SK-N-SH (cell line): ENCODE data around the gene SIL1. TPM values are rescaled to one million over a fixed set of nuclear protein-coding genes. Genes with fewer than 3 reads are reported as not detected.
"Not testable (repeated sequence)": the region's sequence is repeated elsewhere in the genome, so short reads cannot be mapped to it uniquely, and the experiment has no call there.

Experiments
- CTCF ChIA-PET: fragments of 300-600, 350-600 bp; formaldehyde crosslinking; extraction: SDS; loops from one replicate; lab custom pipeline; 2021; lab: Yijun Ruan, JAX
- POLR2A ChIA-PET: fragments of 350-600 bp; sonication (Branson Sonifier 250); formaldehyde crosslinking; extraction: SDS; loops from one replicate; lab custom pipeline; 2020; ENCODE audit warnings: antibody characterized with exemption, inconsistent platforms; lab: Yijun Ruan, JAX
- DNase-seq: peaks from one replicate; pipeline ENCODE4 v3.0.0; 2012
- H2AFZ ChIP-seq: fragments of 200-600 bp; sonication (generic); 2 replicates; pipeline ENCODE4 v1.8.1; 2016; ENCODE audit warnings: antibody characterized with exemption, mild to moderate bottlenecking, low read depth
- H3F3A ChIP-seq: fragments of 200-600 bp; sonication (generic); replicated peaks from 2 replicates; pipeline ENCODE3; 2016; ENCODE audit warnings: antibody characterized with exemption, mild to moderate bottlenecking; ENCODE audit not compliant: insufficient read depth
- H3K27ac ChIP-seq, 2 experiments: fragments of 200-500 bp in 1 of 2; fragments of 200-600 bp in 1 of 2; sonication (Bioruptor generic) in 1 of 2; sonication (generic), shearing (Covaris generic) in 1 of 2; 2 replicates each; pipeline versions ENCODE4 v1.5.1 to v1.6.1; 2014 to 2016; ENCODE audit warnings: low read depth in 2 of 2, inconsistent platforms in 1 of 2, low read length in 1 of 2, mild to moderate bottlenecking in 1 of 2, mixed read lengths in 1 of 2
- H3K27me3 ChIP-seq: fragments of 200-600 bp; sonication (generic), shearing (Covaris generic); 2 replicates; pipeline ENCODE4 v1.6.1; 2016; ENCODE audit warnings: mixed run types; ENCODE audit not compliant: insufficient read depth
- H3K36me3 ChIP-seq, 2 experiments: fragments of 200-500 bp in 1 of 2; fragments of 200-600 bp in 1 of 2; sonication (Bioruptor generic) in 1 of 2; sonication (generic) in 1 of 2; replicated peaks in 1 of 2; 2 replicates each; pipeline versions ENCODE3 to v1.5.1; 2014 to 2016; ENCODE audit warnings: low read length in 1 of 2, mild to moderate bottlenecking in 1 of 2; ENCODE audit not compliant: insufficient read depth in 2 of 2, control insufficient read depth in 1 of 2
- H3K4me1 ChIP-seq, 2 experiments: fragments of 200-500 bp in 1 of 2; fragments of 200-600 bp in 1 of 2; sonication (Bioruptor generic) in 1 of 2; sonication (generic), shearing (Covaris generic) in 1 of 2; 2 replicates each; pipeline versions ENCODE4 v1.5.1 to v1.6.1; 2014 to 2016; ENCODE audit warnings: low read depth in 1 of 2, low read length in 1 of 2, mixed run types in 1 of 2; ENCODE audit not compliant: insufficient read depth in 2 of 2, control insufficient read depth in 1 of 2
- H3K4me2 ChIP-seq: fragments of 200-600 bp; sonication (generic), shearing (Covaris generic); 2 replicates; pipeline ENCODE4 v1.6.1; 2017; ENCODE audit warnings: mixed run types
- H3K4me3 ChIP-seq, 2 experiments: fragments of 200-500 bp in 1 of 2; fragments of 200-600 bp in 1 of 2; sonication (Bioruptor generic) in 1 of 2; sonication (generic), shearing (Covaris generic) in 1 of 2; 2 replicates each; pipeline versions ENCODE4 v1.5.1 to v1.8.1; 2014 to 2016; ENCODE audit warnings: low read depth in 2 of 2, inconsistent platforms in 1 of 2, low read length in 1 of 2, mild to moderate bottlenecking in 1 of 2, mixed read lengths in 1 of 2, moderate library complexity in 1 of 2
- H3K79me2 ChIP-seq: fragments of 200-600 bp; sonication (generic); 2 replicates; pipeline ENCODE4 v1.8.1; 2017; ENCODE audit warnings: mild to moderate bottlenecking; ENCODE audit not compliant: insufficient read depth
- H3K9ac ChIP-seq: fragments of 200-600 bp; sonication (generic); 2 replicates; pipeline ENCODE4 v1.6.1; 2017; ENCODE audit warnings: mixed run types
- H3K9me2 ChIP-seq: fragments of 200-600 bp; sonication (generic); 2 replicates; pipeline ENCODE4 v1.6.1; 2017; ENCODE audit warnings: mixed run types
- H3K9me3 ChIP-seq: fragments of 200-600 bp; sonication (generic); 2 replicates; pipeline ENCODE4 v1.6.1; 2017; ENCODE audit warnings: mixed run types, mild to moderate bottlenecking, moderate library complexity
- H4K20me1 ChIP-seq: fragments of 200-600 bp; sonication (generic); 2 replicates; pipeline ENCODE4 v1.6.1; 2017; ENCODE audit warnings: mild to moderate bottlenecking, mixed run types; ENCODE audit not compliant: insufficient read depth
- EZH2phosphoT487 ChIP-seq: fragments of 200-600 bp; sonication (generic); IDR thresholded peaks from 2 replicates; pipeline ENCODE4 v1.6.1; 2017; ENCODE audit warnings: low read depth, mixed run types, mild to moderate bottlenecking, antibody characterized with exemption, moderate library complexity, borderline replicate concordance
- FOXJ3 ChIP-seq: sonication (generic); formaldehyde crosslinking; IDR thresholded peaks from 2 replicates; pipeline ENCODE4 v1.5.1; 2020; ENCODE audit warnings: mild to moderate bottlenecking, missing genetic modification reagents
- FOXM1 ChIP-seq: IDR thresholded peaks from 2 replicates; pipeline ENCODE4 v1.4.0; 2012; ENCODE audit warnings: low read depth, mild to moderate bottlenecking
- JUND ChIP-seq: IDR thresholded peaks from 2 replicates; pipeline ENCODE4 v1.4.0; 2012
- MEF2A ChIP-seq: IDR thresholded peaks from 2 replicates; pipeline ENCODE4 v1.4.0; 2012; ENCODE audit warnings: low read depth, borderline replicate concordance
- NFIC ChIP-seq: IDR thresholded peaks from 2 replicates; pipeline ENCODE4 v1.4.0; 2012; ENCODE audit warnings: borderline replicate concordance
- RCOR1 ChIP-seq: fragments of 150-350 bp; IDR thresholded peaks from 2 replicates; pipeline ENCODE4 v1.6.1; 2017; ENCODE audit warnings: antibody characterized with exemption, low read length
- REST ChIP-seq: IDR thresholded peaks from 2 replicates; pipeline ENCODE4 v1.6.1; 2012; ENCODE audit warnings: mild to moderate bottlenecking, low read depth, low read length, moderate library complexity
- RFX5 ChIP-seq: IDR thresholded peaks from 2 replicates; pipeline ENCODE4 v1.6.1; 2012; ENCODE audit warnings: mild to moderate bottlenecking, improper control_type of control experiment, low read length
- RXRA ChIP-seq: IDR thresholded peaks from 2 replicates; pipeline ENCODE4 v1.4.0; 2012; ENCODE audit warnings: low read depth, mild to moderate bottlenecking, borderline replicate concordance
- SIN3A ChIP-seq: IDR thresholded peaks from 2 replicates; pipeline ENCODE4 v1.6.1; 2012; ENCODE audit warnings: low read depth, mild to moderate bottlenecking, low read length, moderate library complexity, borderline replicate concordance
- TAF1 ChIP-seq: IDR thresholded peaks from 2 replicates; pipeline ENCODE4 v1.6.1; 2012; ENCODE audit warnings: low read depth, mild to moderate bottlenecking, low read length, moderate library complexity, borderline replicate concordance
- TEAD4 ChIP-seq: IDR thresholded peaks from 2 replicates; pipeline ENCODE4 v1.4.0; 2012; ENCODE audit warnings: mild to moderate bottlenecking, borderline replicate concordance; ENCODE audit not compliant: insufficient read depth
- YY1 ChIP-seq: IDR thresholded peaks from 2 replicates; pipeline ENCODE4 v1.4.0; 2012; ENCODE audit warnings: low read depth, mild to moderate bottlenecking
- WGBS: methylation state at CpG from one replicate; pipeline ENCODE4 v1.1.6; 2017; ENCODE audit warnings: low lambda C conversion rate; 5-methylcytosine and 5-hydroxymethylcytosine counted together
- polyA plus RNA-seq, 3 experiments: library from polyadenylated mRNA; depleted of rRNA; stranded (reverse); fragments of >200 nt; gene quantifications; 2 replicates each; pipeline ENCODE4 v1.2.3, GENCODE V29; 2012
- TF ChIP-seq, protein P1 (sequence below): IDR thresholded peaks from 2 replicates; pipeline ENCODE4; 2012
- TF ChIP-seq, protein P2 (sequence below): fragments of 150-350 bp; IDR thresholded peaks from 2 replicates; pipeline ENCODE4 v1.6.1; 2017; ENCODE audit warnings: antibody characterized with exemption, low read length, low read depth, borderline replicate concordance
- TF ChIP-seq, protein P3 (sequence below): IDR thresholded peaks from 2 replicates; pipeline ENCODE4 v1.4.0; 2012; ENCODE audit warnings: low read depth

SIL1 gene
- polyA plus RNA-seq, 1 of the 3 experiments (the other 2 are of a cell fraction), result 25.9 TPM

DNA sequence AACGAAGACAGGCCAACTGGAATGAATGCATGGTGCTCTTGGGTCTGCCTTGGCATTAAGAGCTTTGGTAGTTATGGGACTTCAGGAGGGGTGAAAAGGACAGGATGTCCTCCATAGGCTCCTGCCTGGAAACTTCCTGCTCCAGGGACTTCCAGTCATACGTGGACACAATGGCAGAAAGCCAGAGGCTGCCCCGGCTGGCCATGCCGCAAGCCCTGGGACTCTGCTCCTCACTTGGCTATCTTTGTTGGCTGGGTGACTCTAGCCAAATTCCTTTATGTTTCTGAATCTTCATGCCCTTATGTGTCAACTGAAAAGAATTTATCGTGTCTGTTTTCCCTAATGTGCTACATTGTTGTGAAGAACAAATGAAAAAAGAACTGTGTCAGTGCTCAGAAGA, 136.9 kb downstream of the SIL1 start (continued):
- TF ChIP-seq REST (no peak), YY1 (no peak), JUND (no peak; the same call in 1 of the 2 replicates), SIN3A (no peak), EZH2phosphoT487 (no peak), NFIC (peak; percentile 77), RXRA (no peak), FOXJ3 (CRISPR knock-in tag) (no peak), TAF1 (no peak)
- TF ChIP-seq, protein P1, sequence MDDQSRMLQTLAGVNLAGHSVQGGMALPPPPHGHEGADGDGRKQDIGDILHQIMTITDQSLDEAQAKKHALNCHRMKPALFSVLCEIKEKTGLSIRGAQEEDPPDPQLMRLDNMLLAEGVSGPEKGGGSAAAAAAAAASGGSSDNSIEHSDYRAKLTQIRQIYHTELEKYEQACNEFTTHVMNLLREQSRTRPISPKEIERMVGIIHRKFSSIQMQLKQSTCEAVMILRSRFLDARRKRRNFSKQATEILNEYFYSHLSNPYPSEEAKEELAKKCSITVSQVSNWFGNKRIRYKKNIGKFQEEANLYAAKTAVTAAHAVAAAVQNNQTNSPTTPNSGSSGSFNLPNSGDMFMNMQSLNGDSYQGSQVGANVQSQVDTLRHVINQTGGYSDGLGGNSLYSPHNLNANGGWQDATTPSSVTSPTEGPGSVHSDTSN, result 0 out of 2 replicates have a peak, but pooled peaks have one; percentile 19
- TF ChIP-seq, protein P2, sequence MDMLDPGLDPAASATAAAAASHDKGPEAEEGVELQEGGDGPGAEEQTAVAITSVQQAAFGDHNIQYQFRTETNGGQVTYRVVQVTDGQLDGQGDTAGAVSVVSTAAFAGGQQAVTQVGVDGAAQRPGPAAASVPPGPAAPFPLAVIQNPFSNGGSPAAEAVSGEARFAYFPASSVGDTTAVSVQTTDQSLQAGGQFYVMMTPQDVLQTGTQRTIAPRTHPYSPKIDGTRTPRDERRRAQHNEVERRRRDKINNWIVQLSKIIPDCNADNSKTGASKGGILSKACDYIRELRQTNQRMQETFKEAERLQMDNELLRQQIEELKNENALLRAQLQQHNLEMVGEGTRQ, result no peak

DNA sequence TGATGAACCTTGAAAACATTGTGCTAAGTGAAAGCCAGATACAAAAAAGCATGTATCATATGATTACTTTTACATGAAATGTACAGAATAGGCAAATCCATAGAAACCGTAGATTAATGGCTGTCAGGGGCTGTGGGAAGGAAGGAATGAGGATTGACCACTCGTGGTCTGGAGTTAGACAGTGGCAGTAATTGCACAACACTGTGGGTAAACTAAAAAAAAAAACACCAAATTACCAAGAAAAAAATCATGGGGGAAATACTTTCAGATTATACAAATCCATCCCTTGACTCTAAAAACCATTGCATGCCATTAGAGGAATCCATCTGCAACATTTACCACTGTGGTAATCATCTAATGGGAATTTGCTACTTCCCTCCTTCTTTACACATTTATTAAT, 140.0 kb downstream of the SIL1 start:
- no peaks in the 10 kb centered on the region for H3K9me2 ChIP-seq
- no peak overlapping the region for H3K4me2 ChIP-seq
- no peak for DNase-seq
- no peaks in the 10 kb centered on the region for H3F3A ChIP-seq
- H2AFZ ChIP-seq, result no peak overlapping the region
- no peak overlapping the region for H3K4me3 ChIP-seq
- CTCF ChIA-PET, result no interaction called here
- TF ChIP-seq, protein P1, result no peak
- TF ChIP-seq RCOR1, result no peak
- TF ChIP-seq TAF1, result no peak
- TF ChIP-seq MEF2A, result no peak
- no peak for TF ChIP-seq NFIC
- no peak for TF ChIP-seq SIN3A
- no peak for TF ChIP-seq TEAD4
- TF ChIP-seq FOXJ3 (CRISPR knock-in tag), result no peak
- TF ChIP-seq FOXM1, result no peak
- TF ChIP-seq, protein P3, sequence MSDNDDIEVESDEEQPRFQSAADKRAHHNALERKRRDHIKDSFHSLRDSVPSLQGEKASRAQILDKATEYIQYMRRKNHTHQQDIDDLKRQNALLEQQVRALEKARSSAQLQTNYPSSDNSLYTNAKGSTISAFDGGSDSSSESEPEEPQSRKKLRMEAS, result no peak
- TF ChIP-seq YY1, result no peak
- TF ChIP-seq RFX5, result no peak
- TF ChIP-seq, all 33 proteins: peak for 0
- Histone ChIP-seq H3K9me3 (no peaks in the 10 kb centered on the region), H3K4me1 (peaks cover 18 to 20% of the 10 kb centered on the region in 2 experiments; a peak in 3 of 4 replicates), H3K27ac (no peak overlapping the region), H3K36me3 (no peaks in the 10 kb centered on the region), H3K9ac (no peak overlapping the region), H3K79me2 (no peaks in the 10 kb centered on the region), H4K20me1 (no peaks in the 10 kb centered on the region), H3K27me3 (no peaks in the 10 kb centered on the region)
- WGBS, result 87% methylated on average over 2 of the region's 2 CpGs
- POLR2A ChIA-PET, result no interaction called here

DNA sequence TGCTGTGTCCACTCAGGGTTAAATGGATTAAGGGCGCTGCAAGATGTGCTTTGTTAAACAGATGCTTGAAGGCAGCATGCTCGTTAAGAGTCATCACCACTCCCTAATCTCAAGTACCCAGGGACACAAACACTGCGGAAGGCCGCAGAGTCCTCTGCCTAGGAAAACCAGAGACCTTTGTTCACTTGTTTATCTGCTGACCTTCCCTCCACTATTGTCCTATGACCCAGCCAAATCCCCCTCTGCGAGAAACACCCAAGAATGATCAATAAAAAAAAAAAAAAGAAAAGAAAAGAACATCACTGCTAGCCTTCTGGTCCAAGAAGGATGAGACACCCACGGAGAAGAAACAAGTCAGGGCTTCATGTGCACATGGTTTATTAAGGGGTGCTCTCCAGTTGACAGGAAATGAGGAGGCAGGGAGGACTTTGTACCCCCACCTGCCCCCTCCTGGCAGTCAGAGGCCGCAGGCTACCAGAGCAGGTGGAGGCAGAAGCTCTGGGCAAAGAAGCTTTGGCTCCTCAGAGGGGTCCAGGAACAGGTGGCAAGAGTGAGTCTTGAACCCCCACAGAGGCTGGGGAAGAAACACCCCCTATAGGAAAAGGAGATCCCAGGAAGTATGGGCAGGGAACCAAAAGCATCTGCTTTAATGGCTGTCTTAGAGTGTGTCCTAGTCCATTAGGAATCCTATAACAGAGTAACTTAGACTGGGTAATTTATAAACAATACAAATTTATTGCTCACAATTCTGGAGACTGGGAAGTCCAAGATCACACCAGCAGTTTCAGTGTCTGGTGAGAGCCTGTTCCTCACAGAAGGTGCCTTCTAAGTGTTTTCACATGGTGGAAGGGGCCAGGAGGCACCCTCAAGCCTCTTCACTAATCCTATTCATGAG, 140.9 kb downstream of the SIL1 start:
- H3K9ac ChIP-seq, H3K4me2 ChIP-seq, H3K79me2 ChIP-seq, H3K27me3 ChIP-seq, H3K4me3 ChIP-seq, H3K27ac ChIP-seq, H3K36me3 ChIP-seq, DNase-seq, POLR2A ChIA-PET, H3K9me2 ChIP-seq, CTCF ChIA-PET, H3K9me3 ChIP-seq, H4K20me1 ChIP-seq, H2AFZ ChIP-seq, H3F3A ChIP-seq: not testable (repeated sequence)
- H3K4me1 ChIP-seq, result peaks cover 12 to 13% of the 10 kb centered on the region in 2 experiments; a peak in 3 of 4 replicates
- WGBS, result 93% methylated on average over 5 of the region's 7 CpGs
